IMR-90 (cell line): ENCODE measurements around the gene GNAT3.

Experiments used
- BHLHE40 ChIP-seq: fragments of 150-350 bp; IDR thresholded peaks from 2 replicates; pipeline ENCODE4 v1.6.1; 2016; ENCODE audit warnings: mild to moderate bottlenecking, low read depth, low read length
- CEBPB ChIP-seq: IDR thresholded peaks from 2 replicates; pipeline ENCODE4 v1.6.1; 2012; ENCODE audit warnings: low read depth, low read length, improper control_type of control experiment
- FOS ChIP-seq: fragments of 150-350 bp; IDR thresholded peaks from 2 replicates; pipeline ENCODE4 v1.6.1; 2016; ENCODE audit warnings: low read depth, low read length
- MAFK ChIP-seq: IDR thresholded peaks from 2 replicates; pipeline ENCODE4 v1.6.1; 2012; ENCODE audit warnings: low read depth, low read length, improper control_type of control experiment
- MXI1 ChIP-seq: IDR thresholded peaks from 2 replicates; pipeline ENCODE4 v1.6.1; 2012; ENCODE audit warnings: low read depth, mild to moderate bottlenecking, low read length, moderate library complexity, borderline replicate concordance
- NFE2L2 ChIP-seq: fragments of 150-350 bp; IDR thresholded peaks from 2 replicates; pipeline ENCODE4 v1.6.1; 2016; ENCODE audit warnings: low read depth, mild to moderate bottlenecking, low read length
- POLR2A ChIP-seq: IDR thresholded peaks from 2 replicates; pipeline ENCODE4 v1.6.1; 2012; ENCODE audit warnings: mild to moderate bottlenecking, low read depth, low read length
- RCOR1 ChIP-seq: IDR thresholded peaks from 2 replicates; pipeline ENCODE4 v1.6.1; 2012; ENCODE audit warnings: mild to moderate bottlenecking, low read length, improper control_type of control experiment; ENCODE audit not compliant: insufficient replicate concordance
- SMC3 ChIP-seq: fragments of 150-350 bp; IDR thresholded peaks from 2 replicates; pipeline ENCODE4 v1.6.1; 2016; ENCODE audit warnings: low read depth, mild to moderate bottlenecking, antibody characterized with exemption, low read length, moderate library complexity
- TF ChIP-seq, protein P1 (sequence below): fragments of 150-350 bp; IDR thresholded peaks from 2 replicates; pipeline ENCODE4 v1.6.1; 2017; ENCODE audit warnings: mild to moderate bottlenecking, antibody characterized with exemption, low read length, low read depth
- TF ChIP-seq, protein P2 (sequence below): conservative IDR thresholded peaks from 2 replicates; pipeline ENCODE4 v1.5.1; 2012; ENCODE audit warnings: mild to moderate bottlenecking, low read depth, low read length, improper control_type of control experiment

GRCh38 chr7:80417211-80417793 lies 94.6 kb downstream of the GNAT3 start:
- TF ChIP-seq, protein P1, sequence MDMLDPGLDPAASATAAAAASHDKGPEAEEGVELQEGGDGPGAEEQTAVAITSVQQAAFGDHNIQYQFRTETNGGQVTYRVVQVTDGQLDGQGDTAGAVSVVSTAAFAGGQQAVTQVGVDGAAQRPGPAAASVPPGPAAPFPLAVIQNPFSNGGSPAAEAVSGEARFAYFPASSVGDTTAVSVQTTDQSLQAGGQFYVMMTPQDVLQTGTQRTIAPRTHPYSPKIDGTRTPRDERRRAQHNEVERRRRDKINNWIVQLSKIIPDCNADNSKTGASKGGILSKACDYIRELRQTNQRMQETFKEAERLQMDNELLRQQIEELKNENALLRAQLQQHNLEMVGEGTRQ = no peak
- TF ChIP-seq, protein P2, sequence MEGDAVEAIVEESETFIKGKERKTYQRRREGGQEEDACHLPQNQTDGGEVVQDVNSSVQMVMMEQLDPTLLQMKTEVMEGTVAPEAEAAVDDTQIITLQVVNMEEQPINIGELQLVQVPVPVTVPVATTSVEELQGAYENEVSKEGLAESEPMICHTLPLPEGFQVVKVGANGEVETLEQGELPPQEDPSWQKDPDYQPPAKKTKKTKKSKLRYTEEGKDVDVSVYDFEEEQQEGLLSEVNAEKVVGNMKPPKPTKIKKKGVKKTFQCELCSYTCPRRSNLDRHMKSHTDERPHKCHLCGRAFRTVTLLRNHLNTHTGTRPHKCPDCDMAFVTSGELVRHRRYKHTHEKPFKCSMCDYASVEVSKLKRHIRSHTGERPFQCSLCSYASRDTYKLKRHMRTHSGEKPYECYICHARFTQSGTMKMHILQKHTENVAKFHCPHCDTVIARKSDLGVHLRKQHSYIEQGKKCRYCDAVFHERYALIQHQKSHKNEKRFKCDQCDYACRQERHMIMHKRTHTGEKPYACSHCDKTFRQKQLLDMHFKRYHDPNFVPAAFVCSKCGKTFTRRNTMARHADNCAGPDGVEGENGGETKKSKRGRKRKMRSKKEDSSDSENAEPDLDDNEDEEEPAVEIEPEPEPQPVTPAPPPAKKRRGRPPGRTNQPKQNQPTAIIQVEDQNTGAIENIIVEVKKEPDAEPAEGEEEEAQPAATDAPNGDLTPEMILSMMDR = no peak
- no peak for TF ChIP-seq FOS
- TF ChIP-seq BHLHE40 = no peak
- no peak for TF ChIP-seq CEBPB
- no peak for TF ChIP-seq POLR2A
- no peak for TF ChIP-seq NFE2L2
- TF ChIP-seq MAFK = no peak
- no peak for TF ChIP-seq SMC3
- TF ChIP-seq RCOR1 = no peak
- TF ChIP-seq MXI1 = no peak
